ENCODE measurements around the gene RAB40A. TPM values are rescaled to one million over a fixed set of nuclear protein-coding genes. Genes with fewer than 3 reads are reported as not detected.
A peak's percentile ranks its signal among the peaks of the same experiment; 100 is the strongest.
"Not testable (repeated sequence)": the region's sequence is repeated elsewhere in the genome, so short reads cannot be mapped to it uniquely, and the experiment has no call there.

RAB40A gene
- total RNA-seq, 1 experiment from 2014 or later, result 0.15 TPM

DNA sequence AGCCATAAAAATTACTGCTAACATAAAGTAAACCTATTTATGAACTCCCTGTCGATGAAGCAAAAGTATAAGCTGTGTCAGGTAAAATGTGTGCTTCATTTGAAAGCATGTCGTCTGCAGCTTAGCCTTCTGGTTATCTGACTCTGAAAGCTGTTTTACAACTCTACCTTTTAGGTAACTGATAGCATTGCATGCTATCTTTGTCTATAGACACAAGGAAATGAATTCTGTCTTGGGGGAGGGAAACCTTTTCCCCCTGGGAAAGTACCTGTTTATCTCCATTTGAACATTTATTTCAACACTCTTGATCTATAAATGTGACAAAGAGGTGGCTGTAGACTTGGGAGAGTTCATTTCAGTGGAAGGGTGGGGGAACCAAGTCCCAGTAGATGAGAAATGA is 51.4 kb downstream of the RAB40A start:
- Histone ChIP-seq H3K4me3 (ENCODE audit: low read length) (no peak overlapping the region), H3K27me3 (ENCODE audit: low read length) (no peaks in the 10 kb centered on the region), H3K9ac (ENCODE audit: low read length) (no peak overlapping the region), H3K4me1 (ENCODE audit: low read length) (peaks cover 4% of the 10 kb centered on the region; the same call in 1 of the 2 replicates), H3K9me3 (ENCODE audit: low read length) (no peaks in the 10 kb centered on the region), H3K27ac (ENCODE audit: low read length) (no peak overlapping the region), H2AFZ (ENCODE audit: low read length) (no peak overlapping the region), H4K20me1 (ENCODE audit: insufficient read depth, low read depth, low read length) (no peaks in the 10 kb centered on the region), H3K36me3 (ENCODE audit: insufficient read depth, low read length) (no peaks in the 10 kb centered on the region), H3K4me2 (ENCODE audit: low read depth, low read length, poor library complexity, severe bottlenecking) (no peak overlapping the region), H3K9me2 (replicated peaks; ENCODE audit: insufficient read depth, low read length) (no peaks in the 10 kb centered on the region), H3K79me2 (ENCODE audit: low read length) (no peaks in the 10 kb centered on the region)
- DNase-seq, result no peak

DNA sequence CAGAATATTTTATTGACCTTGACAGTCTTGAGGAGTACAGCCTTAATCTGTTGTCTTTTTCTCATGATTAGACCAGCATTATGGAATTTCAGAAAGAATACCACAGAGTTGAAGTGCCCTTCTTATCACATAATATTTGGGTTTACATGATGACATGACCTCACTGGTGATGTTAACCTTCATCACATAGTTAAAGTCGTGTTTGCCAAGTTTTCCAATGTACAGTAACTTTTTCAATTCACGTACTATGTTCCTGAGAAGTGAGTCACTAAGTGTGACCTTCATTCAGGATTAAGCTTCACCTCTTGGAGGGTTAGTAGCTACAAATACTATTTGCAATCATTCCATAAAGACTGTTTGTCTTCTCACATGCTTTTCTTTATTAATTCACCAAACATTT is 52.1 kb downstream of the RAB40A start:
- Histone ChIP-seq H3K4me2 (ENCODE audit: low read depth, low read length, poor library complexity, severe bottlenecking) (no peak overlapping the region), H3K36me3 (ENCODE audit: insufficient read depth, low read length) (no peaks in the 10 kb centered on the region), H3K9me2 (replicated peaks; ENCODE audit: insufficient read depth, low read length) (no peaks in the 10 kb centered on the region), H3K79me2 (ENCODE audit: low read length) (no peaks in the 10 kb centered on the region), H3K27me3 (ENCODE audit: low read length) (no peaks in the 10 kb centered on the region), H3K9me3 (ENCODE audit: low read length) (no peaks in the 10 kb centered on the region), H2AFZ (ENCODE audit: low read length) (no peak overlapping the region), H3K9ac (ENCODE audit: low read length) (no peak overlapping the region), H3K27ac (ENCODE audit: low read length) (no peak overlapping the region), H4K20me1 (ENCODE audit: insufficient read depth, low read depth, low read length) (no peaks in the 10 kb centered on the region), H3K4me3 (ENCODE audit: low read length) (no peak overlapping the region), H3K4me1 (ENCODE audit: low read length) (peaks cover 4% of the 10 kb centered on the region; the same call in 1 of the 2 replicates)
- DNase-seq, result no peak

DNA sequence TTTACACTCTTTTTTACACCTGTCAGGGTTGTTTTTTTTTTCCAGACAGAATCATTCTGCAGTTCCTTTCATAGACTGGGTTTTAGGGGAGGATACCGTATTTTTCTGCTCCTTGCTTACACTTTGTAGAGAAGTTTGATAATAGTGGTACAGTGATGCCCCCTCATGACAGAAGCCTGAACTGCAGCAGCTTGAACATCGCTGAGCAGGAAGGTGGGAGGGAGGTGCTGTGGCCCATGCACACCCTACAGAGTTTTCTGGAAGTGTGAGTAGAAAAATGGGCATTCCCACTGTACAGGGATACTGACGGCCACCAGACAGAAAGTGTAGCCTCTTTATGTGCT is 54.5 kb downstream of the RAB40A start:
- H3K9ac ChIP-seq (ENCODE audit: low read length), result peak overlapping the region; percentile 26; the same call in 1 of the 2 replicates
- peak overlapping the region; percentile 21; the same call in 1 of the 2 replicates for H2AFZ ChIP-seq (ENCODE audit: low read length)
- H4K20me1 ChIP-seq (ENCODE audit: insufficient read depth, low read depth, low read length), result no peaks in the 10 kb centered on the region
- no peak overlapping the region for H3K27ac ChIP-seq (ENCODE audit: low read length)
- no peaks in the 10 kb centered on the region for H3K27me3 ChIP-seq (ENCODE audit: low read length)
- H3K79me2 ChIP-seq (ENCODE audit: low read length), result no peaks in the 10 kb centered on the region
- peak overlapping the region; percentile 52 for H3K4me3 ChIP-seq (ENCODE audit: low read length)
- no peaks in the 10 kb centered on the region for H3K9me2 ChIP-seq (replicated peaks; ENCODE audit: insufficient read depth, low read length)
- no peaks in the 10 kb centered on the region for H3K36me3 ChIP-seq (ENCODE audit: insufficient read depth, low read length)
- H3K4me1 ChIP-seq (ENCODE audit: low read length), result peaks cover 4% of the 10 kb centered on the region; the same call in 1 of the 2 replicates
- H3K9me3 ChIP-seq (ENCODE audit: low read length), result no peaks in the 10 kb centered on the region
- DNase-seq, result peak; percentile 93
- peak overlapping the region; percentile 65 for H3K4me2 ChIP-seq (ENCODE audit: low read depth, low read length, poor library complexity, severe bottlenecking)

DNA sequence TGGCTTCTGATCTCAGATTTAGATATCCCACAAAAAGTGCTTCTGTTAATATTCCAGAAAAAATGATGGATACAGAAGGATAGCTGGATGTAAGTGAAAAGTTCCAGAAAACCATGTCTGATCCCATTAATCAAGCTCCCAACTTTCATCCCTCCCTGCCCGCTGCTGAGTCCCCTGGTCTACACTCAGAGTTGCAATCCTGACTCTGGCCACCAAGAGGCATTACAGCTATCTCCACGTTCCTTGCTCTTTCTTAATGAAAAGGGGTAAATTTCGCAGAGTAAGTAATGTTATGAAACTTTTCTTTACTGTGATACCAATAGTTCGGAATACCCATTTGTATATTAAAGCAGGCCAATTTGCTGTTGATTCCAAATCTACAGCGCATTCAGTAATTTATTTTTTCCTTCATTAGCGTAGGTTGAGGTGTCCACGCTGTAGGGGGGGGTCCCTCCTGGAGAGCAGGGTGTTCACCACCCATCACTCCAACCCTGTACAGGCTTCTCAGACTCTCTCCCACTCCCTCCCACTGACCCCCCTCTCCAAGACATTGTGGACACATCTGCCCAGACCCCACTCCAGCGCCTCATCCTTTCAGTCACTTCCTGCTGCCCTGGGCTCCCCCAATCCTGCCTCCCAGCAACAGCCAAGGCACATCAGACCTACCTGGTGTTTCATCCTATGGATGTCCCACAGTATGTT is 55.1 kb downstream of the RAB40A start:
- Histone ChIP-seq H3K4me1 (ENCODE audit: low read length) (peaks cover 4% of the 10 kb centered on the region; the same call in 1 of the 2 replicates), H2AFZ (ENCODE audit: low read length) (peak overlapping the region; percentile 21; the same call in 1 of the 2 replicates), H3K79me2 (ENCODE audit: low read length) (no peaks in the 10 kb centered on the region), H3K27me3 (ENCODE audit: low read length) (no peaks in the 10 kb centered on the region), H3K4me2 (ENCODE audit: low read depth, low read length, poor library complexity, severe bottlenecking) (peak overlapping the region; percentile 65), H3K36me3 (ENCODE audit: insufficient read depth, low read length) (no peaks in the 10 kb centered on the region), H3K27ac (ENCODE audit: low read length) (no peak overlapping the region), H3K4me3 (ENCODE audit: low read length) (peak overlapping the region; percentile 52), H3K9ac (ENCODE audit: low read length) (peak overlapping the region; percentile 26; the same call in 1 of the 2 replicates), H3K9me3 (ENCODE audit: low read length) (no peaks in the 10 kb centered on the region), H3K9me2 (replicated peaks; ENCODE audit: insufficient read depth, low read length) (no peaks in the 10 kb centered on the region), H4K20me1 (ENCODE audit: insufficient read depth, low read depth, low read length) (no peaks in the 10 kb centered on the region)
- DNase-seq, result peak; percentile 75

DNA sequence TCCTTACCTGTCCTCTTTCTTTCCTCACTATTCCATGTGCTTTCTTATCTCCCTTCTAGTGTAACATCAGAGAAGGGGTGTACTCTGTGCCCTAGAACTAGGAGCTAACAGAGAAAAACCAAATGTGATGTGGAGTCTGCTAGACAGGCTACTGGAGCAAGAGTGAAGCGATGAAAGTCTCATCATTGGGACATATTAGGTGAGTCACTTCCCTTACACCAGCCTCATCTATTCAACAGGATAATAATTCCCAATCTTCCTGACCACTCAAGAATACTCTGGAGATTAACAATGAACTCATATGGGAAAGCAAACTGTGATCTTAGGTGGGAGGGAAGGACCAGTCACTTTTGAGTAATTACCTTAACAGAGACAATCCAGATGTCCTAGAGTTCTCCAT is 58.1 kb downstream of the RAB40A start:
- Histone ChIP-seq H3K79me2 (ENCODE audit: low read length) (no peaks in the 10 kb centered on the region), H3K9ac (ENCODE audit: low read length) (no peak overlapping the region), H3K4me1 (ENCODE audit: low read length) (peaks cover 4% of the 10 kb centered on the region; the same call in 1 of the 2 replicates), H4K20me1 (ENCODE audit: insufficient read depth, low read depth, low read length) (no peaks in the 10 kb centered on the region), H3K36me3 (ENCODE audit: insufficient read depth, low read length) (no peaks in the 10 kb centered on the region), H3K27ac (ENCODE audit: low read length) (no peak overlapping the region), H3K9me3 (ENCODE audit: low read length) (no peaks in the 10 kb centered on the region), H3K9me2 (replicated peaks; ENCODE audit: insufficient read depth, low read length) (no peaks in the 10 kb centered on the region), H3K4me2 (ENCODE audit: low read depth, low read length, poor library complexity, severe bottlenecking) (no peak overlapping the region), H3K4me3 (ENCODE audit: low read length) (no peak overlapping the region), H2AFZ (ENCODE audit: low read length) (no peak overlapping the region), H3K27me3 (ENCODE audit: low read length) (no peaks in the 10 kb centered on the region)
- no peak for DNase-seq

DNA sequence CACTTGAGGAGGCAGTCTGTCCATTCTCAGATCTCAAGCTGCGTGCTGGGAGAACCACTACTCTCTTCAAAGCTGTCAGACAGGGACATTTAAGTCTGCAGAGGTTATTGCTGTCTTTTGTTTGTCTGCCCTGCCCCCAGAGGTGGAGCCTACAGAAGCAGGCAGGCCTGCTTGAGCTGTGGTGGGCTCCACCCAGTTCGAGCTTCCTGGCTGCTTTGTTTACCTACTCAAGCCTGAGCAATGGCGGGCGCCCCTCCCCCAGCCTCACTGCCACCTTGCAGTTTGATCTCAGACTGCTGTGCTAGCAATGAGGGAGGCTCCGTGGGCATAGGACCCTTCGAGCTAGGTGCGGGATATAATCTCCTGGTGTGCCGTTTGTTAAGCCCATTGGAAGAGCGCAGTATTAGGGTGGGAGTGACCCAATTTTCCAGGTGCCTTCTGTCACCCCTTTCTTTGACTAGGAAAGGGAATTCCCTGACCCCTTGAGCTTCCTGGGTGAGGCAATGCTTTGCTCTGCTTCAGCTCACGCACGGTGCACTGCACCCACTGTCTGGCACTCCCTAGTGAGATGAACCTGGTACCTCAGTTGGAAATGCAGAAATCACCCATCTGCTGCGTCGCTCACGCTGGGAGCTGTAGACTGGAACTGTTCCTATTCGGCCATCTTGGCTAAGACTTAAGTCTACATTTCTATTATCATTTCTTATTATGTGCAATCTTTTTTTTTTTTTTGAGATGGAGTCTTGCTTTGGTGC is 59.1 kb downstream of the RAB40A start:
- not testable (repeated sequence) for H2AFZ ChIP-seq (ENCODE audit: low read length); H3K4me3 ChIP-seq (ENCODE audit: low read length); DNase-seq; H3K36me3 ChIP-seq (ENCODE audit: insufficient read depth, low read length); H3K4me1 ChIP-seq (ENCODE audit: low read length); H3K79me2 ChIP-seq (ENCODE audit: low read length); H3K9ac ChIP-seq (ENCODE audit: low read length); H4K20me1 ChIP-seq (ENCODE audit: insufficient read depth, low read depth, low read length); H3K27me3 ChIP-seq (ENCODE audit: low read length); H3K9me3 ChIP-seq (ENCODE audit: low read length); H3K27ac ChIP-seq (ENCODE audit: low read length); H3K4me2 ChIP-seq (ENCODE audit: low read depth, low read length, poor library complexity, severe bottlenecking); H3K9me2 ChIP-seq (replicated peaks; ENCODE audit: insufficient read depth, low read length)

DNA sequence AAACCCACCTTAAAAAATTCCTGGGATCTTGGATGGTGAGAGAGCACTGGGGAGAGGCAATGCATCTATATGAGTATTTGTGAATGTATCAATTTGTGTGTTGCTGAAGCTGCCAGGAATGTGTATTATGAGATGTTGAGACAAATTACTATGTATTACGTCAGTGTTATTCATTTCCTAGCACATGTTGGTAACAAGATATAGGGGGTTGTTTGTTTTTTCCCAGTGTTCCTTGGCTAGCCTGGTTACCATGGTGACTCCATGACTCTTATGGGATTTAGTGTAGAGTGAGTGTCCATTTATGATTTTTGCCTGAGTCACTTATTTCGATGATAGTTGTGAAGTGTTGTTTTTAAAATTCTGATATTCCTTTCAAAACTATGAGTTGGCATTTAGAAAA is 65.6 kb downstream of the RAB40A start:
- Histone ChIP-seq H3K4me1 (ENCODE audit: low read length) (no peaks in the 10 kb centered on the region), H3K27me3 (ENCODE audit: low read length) (no peaks in the 10 kb centered on the region), H3K4me2 (ENCODE audit: low read depth, low read length, poor library complexity, severe bottlenecking) (no peak overlapping the region), H4K20me1 (ENCODE audit: insufficient read depth, low read depth, low read length) (no peaks in the 10 kb centered on the region), H3K79me2 (ENCODE audit: low read length) (no peaks in the 10 kb centered on the region), H2AFZ (ENCODE audit: low read length) (no peak overlapping the region), H3K36me3 (ENCODE audit: insufficient read depth, low read length) (peaks cover 3% of the 10 kb centered on the region; the same call in 1 of the 2 replicates), H3K9ac (ENCODE audit: low read length) (no peak overlapping the region), H3K9me2 (replicated peaks; ENCODE audit: insufficient read depth, low read length) (0 out of 2 replicates have a peak, but pooled peaks cover 2% of the 10 kb centered on the region), H3K27ac (ENCODE audit: low read length) (no peak overlapping the region), H3K4me3 (ENCODE audit: low read length) (no peak overlapping the region), H3K9me3 (ENCODE audit: low read length) (no peaks in the 10 kb centered on the region)
- no peak for DNase-seq
